22Rv1 (cell line): Measurements from ENCODE around the gene TTLL7.

ENCODE experiments used
- CTCF ChIP-seq: fragments of 450-650 bp; IDR thresholded peaks from 2 replicates; pipeline ENCODE4 v1.5.1; 2017; ENCODE audit warnings: mild to moderate bottlenecking
- ZFX ChIP-seq: fragments of 450-650 bp; IDR thresholded peaks from 2 replicates; pipeline ENCODE4 v1.6.1; 2017; ENCODE audit warnings: antibody characterized with exemption, borderline replicate concordance

DNA sequence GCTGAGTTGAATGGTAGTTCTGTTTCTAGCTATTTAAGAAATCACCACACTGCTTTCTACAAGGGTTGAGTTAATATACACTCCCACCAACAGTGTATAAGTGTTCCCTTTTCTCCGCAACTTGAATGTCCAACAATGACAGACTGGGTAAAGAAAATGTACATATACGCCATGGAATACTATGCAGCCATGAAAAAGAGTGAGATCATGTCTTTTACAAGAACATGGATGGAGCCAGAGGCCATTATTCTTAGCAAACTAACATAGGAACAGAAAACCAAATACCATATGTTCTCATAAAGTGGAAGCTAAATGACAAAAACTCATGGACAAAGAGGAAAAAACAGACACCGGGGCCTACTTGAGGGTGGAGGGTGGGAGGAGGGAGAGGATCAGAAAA lies 14.8 kb upstream of the TTLL7 start:
- TF ChIP-seq CTCF (no peak), ZFX (no peak)
